Progenitor cell of endocrine pancreas (in vitro differentiated cells): ENCODE results near the gene WDR31. TPM values are rescaled to one million over a fixed set of nuclear protein-coding genes. Genes with fewer than 3 reads are reported as not detected.

Source experiments
- DNase-seq: peaks from one replicate; pipeline ENCODE4 v3.0.0; 2021; ENCODE audit warnings: low spot score; ENCODE audit not compliant: unreplicated experiment
- H3K27ac Mint-ChIP-seq: 2 replicates; pipeline ENCODE4 v1.8.0; 2021; ENCODE audit warnings: mild to moderate bottlenecking, moderate library complexity, mixed read lengths
- H3K27me3 Mint-ChIP-seq: 2 replicates; pipeline ENCODE4 v1.8.0; 2021; ENCODE audit warnings: mixed read lengths
- H3K36me3 Mint-ChIP-seq: 2 replicates; pipeline ENCODE4 v1.8.0; 2022; ENCODE audit warnings: mixed read lengths; ENCODE audit not compliant: insufficient read depth
- H3K4me1 Mint-ChIP-seq: 2 replicates; pipeline ENCODE4 v1.8.0; 2021; ENCODE audit warnings: low read depth, mixed read lengths
- H3K4me3 Mint-ChIP-seq: 2 replicates; pipeline ENCODE4 v1.8.0; 2021; ENCODE audit warnings: low read depth, mild to moderate bottlenecking, moderate library complexity, mixed read lengths
- H3K9me3 Mint-ChIP-seq: 2 replicates; pipeline ENCODE4 v1.8.0; 2021; ENCODE audit warnings: low read depth, mixed read lengths
- total RNA-seq: library from RNA; stranded (reverse); gene quantifications from 2 replicates; pipeline ENCODE4 v1.2.1, GENCODE V29; 2021
- TF ChIP-seq, protein P1 (sequence below): fragments of 200-600 bp; sonication (generic); IDR thresholded peaks from one replicate; pipeline ENCODE4 v1.5.0; 2021; ENCODE audit warnings: antibody characterized with exemption, mild to moderate bottlenecking; ENCODE audit not compliant: unreplicated experiment

The WDR31 gene
- total RNA-seq, 1 donor from 2014 or later = 5.7 TPM

DNA sequence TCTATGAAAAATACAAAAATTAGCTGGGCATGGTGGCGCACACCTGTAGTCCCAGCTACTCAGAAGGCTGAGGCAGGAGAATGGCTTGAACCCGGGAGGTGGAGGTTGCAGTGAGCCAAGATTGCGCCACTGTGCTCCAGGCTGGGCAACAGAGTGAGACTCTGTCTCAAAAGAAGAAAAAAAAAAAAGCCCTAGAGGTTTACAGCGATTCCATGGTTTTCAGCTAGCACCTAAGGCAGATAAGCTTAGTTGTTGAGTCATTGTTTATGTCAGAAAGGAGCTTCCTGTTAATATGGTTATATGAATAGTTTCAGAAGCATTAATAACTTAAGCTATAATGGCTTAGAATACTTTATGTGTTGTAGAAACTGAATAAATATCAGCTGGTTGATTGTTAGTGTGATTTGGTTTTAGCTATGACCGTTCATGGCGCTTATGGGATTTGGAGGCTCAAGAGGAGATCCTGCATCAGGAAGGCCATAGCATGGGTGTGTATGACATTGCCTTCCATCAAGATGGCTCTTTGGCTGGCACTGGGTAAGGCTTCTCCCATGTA, 49.9 kb downstream of the WDR31 start:
- Mint-ChIP-seq H3K27me3 (no peaks in the 10 kb centered on the region), H3K4me1 (no peaks in the 10 kb centered on the region), H3K9me3 (no peaks in the 10 kb centered on the region), H3K27ac (no peak overlapping the region), H3K36me3 (peaks cover 28% of the 10 kb centered on the region), H3K4me3 (no peak overlapping the region)
- TF ChIP-seq, protein P1, sequence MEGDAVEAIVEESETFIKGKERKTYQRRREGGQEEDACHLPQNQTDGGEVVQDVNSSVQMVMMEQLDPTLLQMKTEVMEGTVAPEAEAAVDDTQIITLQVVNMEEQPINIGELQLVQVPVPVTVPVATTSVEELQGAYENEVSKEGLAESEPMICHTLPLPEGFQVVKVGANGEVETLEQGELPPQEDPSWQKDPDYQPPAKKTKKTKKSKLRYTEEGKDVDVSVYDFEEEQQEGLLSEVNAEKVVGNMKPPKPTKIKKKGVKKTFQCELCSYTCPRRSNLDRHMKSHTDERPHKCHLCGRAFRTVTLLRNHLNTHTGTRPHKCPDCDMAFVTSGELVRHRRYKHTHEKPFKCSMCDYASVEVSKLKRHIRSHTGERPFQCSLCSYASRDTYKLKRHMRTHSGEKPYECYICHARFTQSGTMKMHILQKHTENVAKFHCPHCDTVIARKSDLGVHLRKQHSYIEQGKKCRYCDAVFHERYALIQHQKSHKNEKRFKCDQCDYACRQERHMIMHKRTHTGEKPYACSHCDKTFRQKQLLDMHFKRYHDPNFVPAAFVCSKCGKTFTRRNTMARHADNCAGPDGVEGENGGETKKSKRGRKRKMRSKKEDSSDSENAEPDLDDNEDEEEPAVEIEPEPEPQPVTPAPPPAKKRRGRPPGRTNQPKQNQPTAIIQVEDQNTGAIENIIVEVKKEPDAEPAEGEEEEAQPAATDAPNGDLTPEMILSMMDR = no peak
- DNase-seq = no peak

DNA sequence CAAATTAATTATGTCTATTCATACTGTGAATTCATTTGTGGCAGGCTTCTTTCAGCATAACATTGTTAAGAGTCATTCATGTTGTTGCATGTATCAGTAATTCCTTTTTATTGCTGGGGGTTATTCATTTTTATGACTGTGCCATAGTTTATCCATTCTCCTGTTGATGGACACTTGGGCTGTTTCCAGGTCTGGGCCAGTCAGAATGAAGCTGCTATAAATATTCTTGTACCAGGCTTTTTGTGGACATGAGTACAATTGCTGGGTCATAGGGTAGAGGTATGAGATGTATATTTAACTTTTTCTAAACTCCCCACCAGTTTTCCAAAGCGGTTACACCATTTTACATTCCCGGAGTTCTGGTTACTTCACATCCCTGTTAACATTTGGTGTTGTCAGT, 51.0 kb downstream of the WDR31 start:
- H3K4me3 Mint-ChIP-seq = no peak overlapping the region
- TF ChIP-seq, protein P1 = no peak

DNA sequence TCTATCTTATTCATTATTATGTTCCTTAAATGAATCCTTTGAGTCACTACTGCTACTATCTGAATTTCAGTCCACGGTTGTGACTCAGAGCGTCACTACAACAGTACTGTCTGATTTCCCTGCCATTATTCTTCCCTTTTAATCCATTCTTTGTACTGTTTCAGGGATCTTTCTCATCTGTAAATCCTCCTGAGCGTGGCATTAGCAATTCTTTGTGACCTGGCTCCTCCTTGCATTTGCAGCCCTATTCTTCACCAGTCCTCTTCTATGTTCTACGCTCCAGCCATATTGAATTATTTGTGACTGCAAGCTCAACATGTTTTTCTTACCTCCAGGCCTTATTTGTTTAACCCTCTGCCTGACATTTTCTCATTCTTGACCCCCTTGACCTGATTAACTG, 58.7 kb downstream of the WDR31 start:
- DNase-seq = no peak
- H3K27ac Mint-ChIP-seq = peak overlapping the region; percentile 26

More for the DNA sequence above, 51.0 kb downstream of the WDR31 start:
- Mint-ChIP-seq H3K4me1 (no peaks in the 10 kb centered on the region), H3K9me3 (no peaks in the 10 kb centered on the region), H3K27me3 (no peaks in the 10 kb centered on the region), H3K27ac (no peak overlapping the region), H3K36me3 (peaks cover 31% of the 10 kb centered on the region)
- DNase-seq = no peak

DNA sequence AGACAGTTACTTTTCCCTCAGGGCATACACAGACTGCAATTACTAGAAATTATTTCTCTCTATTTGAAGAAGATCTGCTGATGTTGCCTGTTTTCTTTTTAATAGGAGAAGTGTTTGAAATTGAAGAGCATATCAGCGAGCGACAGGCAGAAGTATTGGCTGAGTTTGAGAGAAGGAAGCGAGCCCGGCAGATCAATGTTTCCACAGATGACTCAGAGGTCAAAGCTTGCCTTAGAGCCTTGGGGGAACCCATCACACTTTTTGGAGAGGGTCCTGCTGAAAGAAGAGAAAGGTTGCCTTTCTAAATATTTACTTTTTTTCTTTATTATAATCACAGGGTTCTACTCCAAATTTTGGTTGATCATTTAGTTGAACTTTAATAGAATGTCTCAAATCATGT, 61.2 kb downstream of the WDR31 start:
- Mint-ChIP-seq H3K27ac (no peak overlapping the region), H3K36me3 (peaks cover 20% of the 10 kb centered on the region), H3K4me1 (peaks cover 8% of the 10 kb centered on the region), H3K4me3 (no peak overlapping the region), H3K9me3 (no peaks in the 10 kb centered on the region), H3K27me3 (no peaks in the 10 kb centered on the region)
- DNase-seq = no peak
- TF ChIP-seq, protein P1 = no peak

More for the DNA sequence above, 58.7 kb downstream of the WDR31 start:
- TF ChIP-seq, protein P1 = no peak
- no peak overlapping the region for H3K4me3 Mint-ChIP-seq
- H3K27me3 Mint-ChIP-seq = no peaks in the 10 kb centered on the region
- peaks cover 25% of the 10 kb centered on the region for H3K36me3 Mint-ChIP-seq
- H3K4me1 Mint-ChIP-seq = peaks cover 3% of the 10 kb centered on the region
- H3K9me3 Mint-ChIP-seq = no peaks in the 10 kb centered on the region

DNA sequence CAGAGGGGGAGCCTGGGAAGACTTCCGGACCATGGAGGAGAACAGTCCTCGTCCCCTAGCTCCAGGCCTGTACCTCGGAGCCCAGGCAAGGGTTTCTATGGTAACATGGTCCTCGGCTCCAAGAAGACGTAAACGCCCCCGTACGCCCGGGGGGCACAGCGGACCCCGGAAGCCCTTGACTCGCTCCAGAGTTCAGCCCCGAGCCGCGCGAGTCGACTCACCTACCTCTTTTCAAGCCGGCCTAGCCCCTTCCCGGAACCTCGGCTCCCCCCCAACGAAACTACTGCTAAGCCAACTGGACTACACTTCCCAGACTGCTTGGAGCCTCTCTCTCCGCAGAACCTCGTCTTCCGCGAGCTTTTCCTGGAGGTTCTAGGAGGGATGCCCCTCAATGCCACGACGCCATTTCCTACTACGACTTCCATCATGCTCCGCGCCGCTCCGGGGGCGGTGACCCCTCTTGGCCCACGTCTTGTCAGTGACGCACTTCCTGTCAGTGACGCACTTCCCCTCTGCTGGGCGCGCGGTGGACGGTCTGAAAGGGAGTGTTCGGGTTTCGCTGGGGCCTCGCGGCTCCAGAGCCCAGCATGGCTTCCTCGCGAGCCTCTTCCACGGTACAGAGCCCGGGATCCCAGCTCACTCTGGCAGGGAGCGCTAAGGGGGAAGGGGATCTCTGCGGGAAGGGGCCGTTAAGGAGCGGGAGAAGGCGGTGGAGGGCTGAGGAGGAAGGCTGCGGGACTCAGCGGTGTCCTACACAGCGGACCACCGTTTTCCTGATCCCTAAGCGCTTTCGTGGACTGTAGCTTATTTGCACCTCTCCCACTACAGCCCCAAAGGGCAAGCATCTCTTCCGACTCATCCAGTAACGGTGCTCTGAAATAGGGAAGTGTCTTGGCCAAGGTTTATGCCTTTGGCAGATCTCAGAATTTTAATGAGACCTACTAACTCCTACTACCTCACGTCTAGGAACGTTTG, 64.6 kb downstream of the WDR31 start, which contains the start of the genes CDC26 and PRPF4:
Gene CDC26, minus strand, starts transcription at position 416 of the 975 bp plus-strand sequence. CDS start 3,065 bp downstream, outside the sequence.
Gene PRPF4, plus strand, starts transcription at position 502 of the 975 bp plus-strand sequence. Its CDS starts 86 bp downstream, at position 588.
- no peak within 1 kb of the TSS for H3K27ac Mint-ChIP-seq
- H3K36me3 Mint-ChIP-seq = peaks cover 19% of the 10 kb centered on the region
- TF ChIP-seq, protein P1 = no peak
- DNase-seq = peak; percentile 89
- H3K4me1 Mint-ChIP-seq = peaks cover 8% of the 10 kb centered on the region
- H3K27me3 Mint-ChIP-seq = no peaks in the 10 kb centered on the region
- no peak within 1 kb of the TSS for H3K4me3 Mint-ChIP-seq
- no peaks in the 10 kb centered on the region for H3K9me3 Mint-ChIP-seq
